Mesothelial cell of epicardium (in vitro differentiated cells): ENCODE measurements around the gene TTC39A. TPM values are rescaled to one million over a fixed set of nuclear protein-coding genes. Genes with fewer than 3 reads are reported as not detected.
A peak's percentile ranks its signal among the peaks of the same experiment; 100 is the strongest.

Experiments
- DNase-seq, 2 experiments: peaks; one replicate each; pipeline ENCODE4 v3.0.0; 2021; ENCODE audit warnings: low spot score in 2 of 2; ENCODE audit not compliant: unreplicated experiment in 2 of 2
- H3K27ac Mint-ChIP-seq: 2 replicates; pipeline ENCODE4 v1.8.0; 2021; ENCODE audit warnings: mixed read lengths
- H3K27me3 Mint-ChIP-seq: 2 replicates; pipeline ENCODE4 v1.8.0; 2021; ENCODE audit warnings: low read depth, mixed read lengths
- H3K36me3 Mint-ChIP-seq: 2 replicates; pipeline ENCODE4 v1.8.0; 2021; ENCODE audit warnings: mixed read lengths
- H3K4me1 Mint-ChIP-seq: 2 replicates; pipeline ENCODE4 v1.8.0; 2021; ENCODE audit warnings: mixed read lengths
- H3K4me3 Mint-ChIP-seq: 2 replicates; pipeline ENCODE4 v1.8.0; 2021; ENCODE audit warnings: mild to moderate bottlenecking, moderate library complexity, mixed read lengths
- H3K9me3 Mint-ChIP-seq: 2 replicates; pipeline ENCODE4 v1.8.0; 2021; ENCODE audit warnings: mixed read lengths
- CTCF ChIP-seq: fragments of 200-600 bp; sonication (generic); IDR thresholded peaks from one replicate; pipeline ENCODE4 v1.5.0; 2021; ENCODE audit warnings: antibody characterized with exemption; ENCODE audit not compliant: unreplicated experiment
- total RNA-seq: library from RNA; stranded (reverse); gene quantifications from 3 replicates; pipeline ENCODE4 v1.2.1, GENCODE V29; 2021

The TTC39A gene
- total RNA-seq, 1 donor from 2014 or later = 8.0 TPM

GRCh38 chr1:51270751-51271150 lies 59.6 kb downstream of the TTC39A start:
- DNase-seq = no peak
- no peak for TF ChIP-seq CTCF
- Mint-ChIP-seq H3K9me3 (no peaks in the 10 kb centered on the region), H3K27ac (no peak overlapping the region), H3K27me3 (no peaks in the 10 kb centered on the region), H3K36me3 (peaks cover 18% of the 10 kb centered on the region), H3K4me1 (no peaks in the 10 kb centered on the region), H3K4me3 (no peak overlapping the region)

- Mint-ChIP-seq H3K27ac (no peak overlapping the region), H3K9me3 (no peaks in the 10 kb centered on the region), H3K4me3 (no peak overlapping the region), H3K27me3 (no peaks in the 10 kb centered on the region), H3K36me3 (peaks cover 8% of the 10 kb centered on the region), H3K4me1 (peaks cover 14% of the 10 kb centered on the region)
- no peak for TF ChIP-seq CTCF
- no peak for DNase-seq
These were observed 61.7 kb downstream of the TTC39A start for GRCh38 chr1:51268634-51269033.

- Mint-ChIP-seq H3K4me3 (no peak overlapping the region), H3K4me1 (peaks cover 17% of the 10 kb centered on the region), H3K27me3 (no peaks in the 10 kb centered on the region), H3K27ac (no peak overlapping the region), H3K9me3 (no peaks in the 10 kb centered on the region), H3K36me3 (peaks cover 5% of the 10 kb centered on the region)
- no peak for TF ChIP-seq CTCF
- DNase-seq = no peak
These were observed 63.6 kb downstream of the TTC39A start for GRCh38 chr1:51266791-51267190.

GRCh38 chr1:51266181-51266580 lies 64.2 kb downstream of the TTC39A start:
- H3K9me3 Mint-ChIP-seq = no peaks in the 10 kb centered on the region
- H3K4me1 Mint-ChIP-seq = peaks cover 20% of the 10 kb centered on the region
- H3K4me3 Mint-ChIP-seq = no peak overlapping the region
- no peak overlapping the region for H3K27ac Mint-ChIP-seq
- DNase-seq = no peak
- no peaks in the 10 kb centered on the region for H3K27me3 Mint-ChIP-seq
- TF ChIP-seq CTCF = no peak
- peaks cover 4% of the 10 kb centered on the region for H3K36me3 Mint-ChIP-seq

- Mint-ChIP-seq H3K27ac (no peak overlapping the region), H3K9me3 (no peaks in the 10 kb centered on the region), H3K36me3 (peaks cover 2% of the 10 kb centered on the region), H3K4me3 (no peak overlapping the region), H3K27me3 (no peaks in the 10 kb centered on the region), H3K4me1 (peaks cover 24% of the 10 kb centered on the region)
- no peak for DNase-seq
- no peak for TF ChIP-seq CTCF
These were observed 64.7 kb downstream of the TTC39A start for GRCh38 chr1:51265618-51266017.

GRCh38 chr1:51264451-51264850 lies 65.9 kb downstream of the TTC39A start:
- H3K36me3 Mint-ChIP-seq = no peaks in the 10 kb centered on the region
- no peak for DNase-seq
- H3K4me1 Mint-ChIP-seq = peaks cover 34% of the 10 kb centered on the region
- H3K27ac Mint-ChIP-seq = peak overlapping the region; percentile 51
- no peaks in the 10 kb centered on the region for H3K27me3 Mint-ChIP-seq
- no peak overlapping the region for H3K4me3 Mint-ChIP-seq
- TF ChIP-seq CTCF = no peak
- no peaks in the 10 kb centered on the region for H3K9me3 Mint-ChIP-seq
